ENCODE results near the gene USP32. TPM values are rescaled to one million over a fixed set of nuclear protein-coding genes. Genes with fewer than 3 reads are reported as not detected.

Gene USP32
- total RNA-seq, 1 donor, result 59.1 TPM

DNA sequence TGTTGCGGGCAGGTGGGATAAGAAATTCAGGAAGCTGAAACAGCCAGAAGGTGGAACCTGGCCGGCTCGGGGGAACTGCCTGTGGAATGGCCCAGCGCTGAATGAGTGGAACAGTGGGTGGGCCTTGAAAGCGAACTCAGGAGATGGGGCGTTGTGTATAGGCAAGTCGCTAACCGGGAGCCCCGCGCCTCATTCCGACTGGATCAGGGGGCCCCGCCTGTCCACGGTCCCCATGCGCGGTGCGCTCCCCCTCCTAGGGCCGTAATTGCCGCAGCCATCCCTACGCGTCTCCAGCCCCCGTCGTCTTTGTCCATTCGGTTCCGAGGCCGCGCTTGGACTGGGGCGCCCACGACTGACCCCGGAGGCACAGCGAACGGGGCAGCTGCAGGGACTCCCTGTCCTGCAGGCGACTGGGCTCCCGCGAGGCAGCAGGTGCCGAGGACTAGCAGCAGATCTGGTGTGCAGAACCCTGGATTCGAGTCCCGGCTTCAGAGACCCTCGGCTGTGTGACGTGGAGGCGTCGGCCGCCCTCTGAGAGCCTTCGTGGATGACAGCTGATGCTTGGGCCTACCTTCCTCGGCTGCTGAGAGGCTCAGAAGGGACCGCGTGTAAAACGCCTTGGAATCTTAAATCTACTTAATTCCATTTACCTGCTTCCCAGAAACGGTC is 253.0 kb downstream of the USP32 start:
- TF ChIP-seq, protein P1, sequence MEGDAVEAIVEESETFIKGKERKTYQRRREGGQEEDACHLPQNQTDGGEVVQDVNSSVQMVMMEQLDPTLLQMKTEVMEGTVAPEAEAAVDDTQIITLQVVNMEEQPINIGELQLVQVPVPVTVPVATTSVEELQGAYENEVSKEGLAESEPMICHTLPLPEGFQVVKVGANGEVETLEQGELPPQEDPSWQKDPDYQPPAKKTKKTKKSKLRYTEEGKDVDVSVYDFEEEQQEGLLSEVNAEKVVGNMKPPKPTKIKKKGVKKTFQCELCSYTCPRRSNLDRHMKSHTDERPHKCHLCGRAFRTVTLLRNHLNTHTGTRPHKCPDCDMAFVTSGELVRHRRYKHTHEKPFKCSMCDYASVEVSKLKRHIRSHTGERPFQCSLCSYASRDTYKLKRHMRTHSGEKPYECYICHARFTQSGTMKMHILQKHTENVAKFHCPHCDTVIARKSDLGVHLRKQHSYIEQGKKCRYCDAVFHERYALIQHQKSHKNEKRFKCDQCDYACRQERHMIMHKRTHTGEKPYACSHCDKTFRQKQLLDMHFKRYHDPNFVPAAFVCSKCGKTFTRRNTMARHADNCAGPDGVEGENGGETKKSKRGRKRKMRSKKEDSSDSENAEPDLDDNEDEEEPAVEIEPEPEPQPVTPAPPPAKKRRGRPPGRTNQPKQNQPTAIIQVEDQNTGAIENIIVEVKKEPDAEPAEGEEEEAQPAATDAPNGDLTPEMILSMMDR (IDR thresholded peaks at IDR 0.05; ENCODE audit: insufficient read depth, low read length), result no peak
- DNase-seq (ENCODE audit: low read depth), result no peak
- H3K4me3 ChIP-seq (ENCODE audit: low read depth, low read length), result no peak overlapping the region

DNA sequence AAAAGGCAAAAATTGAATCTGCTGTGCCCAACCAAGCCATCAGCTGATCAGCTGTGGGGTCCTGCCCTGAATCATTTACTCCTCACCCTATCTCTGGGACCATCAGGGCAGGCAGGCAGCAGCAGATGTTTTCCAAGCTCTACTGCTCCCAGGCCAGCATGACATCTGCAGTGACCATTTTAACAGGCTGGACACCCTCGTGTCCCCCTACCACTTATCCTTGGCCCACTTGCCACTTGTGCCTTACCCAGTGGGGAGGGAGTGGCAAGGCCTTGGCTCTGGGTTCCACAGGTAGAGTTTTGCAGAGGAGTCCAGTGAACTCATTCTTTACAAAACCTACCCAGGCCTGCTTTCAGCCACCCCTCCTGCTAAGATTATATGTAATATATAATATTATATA is 254.2 kb downstream of the USP32 start:
- TF ChIP-seq, protein P1 (IDR thresholded peaks at IDR 0.05; ENCODE audit: insufficient read depth, low read length), result no peak
- no peak overlapping the region for H3K4me3 ChIP-seq (ENCODE audit: low read depth, low read length)
- no peak for DNase-seq (ENCODE audit: low read depth)

DNA sequence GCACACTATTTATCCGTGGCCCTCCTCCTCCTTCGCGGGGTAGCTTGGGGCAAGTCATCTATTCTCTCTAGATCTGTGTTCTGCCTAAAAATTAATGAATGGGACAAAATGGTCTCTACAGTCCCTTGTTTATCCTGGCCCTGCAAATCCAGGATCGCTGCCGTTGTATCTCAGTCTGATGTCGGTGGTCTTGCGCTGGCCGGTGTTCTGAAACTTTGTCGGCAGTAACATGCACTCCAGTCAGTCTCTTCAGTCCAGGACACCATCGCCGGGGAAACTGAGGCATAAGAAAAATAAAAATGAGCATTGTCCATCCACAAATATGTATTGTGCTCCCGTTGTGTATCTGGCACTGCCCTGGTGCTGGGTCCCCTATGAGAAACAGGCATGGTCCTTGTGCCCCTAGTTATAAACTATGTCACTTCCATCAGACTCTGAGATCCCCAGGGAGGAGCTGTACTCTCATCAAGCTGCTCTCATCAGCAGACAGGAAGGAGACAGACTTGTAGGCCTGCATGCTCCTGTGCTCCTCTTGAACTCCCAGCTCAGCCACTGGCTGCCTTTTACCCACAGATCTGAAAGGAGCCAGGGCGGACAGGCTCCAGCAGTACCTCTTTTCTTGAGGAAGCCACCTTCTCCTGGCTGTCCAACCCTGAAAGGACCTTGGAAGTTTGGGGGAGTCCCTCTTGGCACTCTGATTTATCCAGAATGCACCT is 255.8 kb downstream of the USP32 start:
- DNase-seq (ENCODE audit: low read depth), result no peak
- TF ChIP-seq, protein P1 (IDR thresholded peaks at IDR 0.05; ENCODE audit: insufficient read depth, low read length), result no peak
- peak overlapping the region; percentile 90 for H3K4me3 ChIP-seq (ENCODE audit: low read depth, low read length)

DNA sequence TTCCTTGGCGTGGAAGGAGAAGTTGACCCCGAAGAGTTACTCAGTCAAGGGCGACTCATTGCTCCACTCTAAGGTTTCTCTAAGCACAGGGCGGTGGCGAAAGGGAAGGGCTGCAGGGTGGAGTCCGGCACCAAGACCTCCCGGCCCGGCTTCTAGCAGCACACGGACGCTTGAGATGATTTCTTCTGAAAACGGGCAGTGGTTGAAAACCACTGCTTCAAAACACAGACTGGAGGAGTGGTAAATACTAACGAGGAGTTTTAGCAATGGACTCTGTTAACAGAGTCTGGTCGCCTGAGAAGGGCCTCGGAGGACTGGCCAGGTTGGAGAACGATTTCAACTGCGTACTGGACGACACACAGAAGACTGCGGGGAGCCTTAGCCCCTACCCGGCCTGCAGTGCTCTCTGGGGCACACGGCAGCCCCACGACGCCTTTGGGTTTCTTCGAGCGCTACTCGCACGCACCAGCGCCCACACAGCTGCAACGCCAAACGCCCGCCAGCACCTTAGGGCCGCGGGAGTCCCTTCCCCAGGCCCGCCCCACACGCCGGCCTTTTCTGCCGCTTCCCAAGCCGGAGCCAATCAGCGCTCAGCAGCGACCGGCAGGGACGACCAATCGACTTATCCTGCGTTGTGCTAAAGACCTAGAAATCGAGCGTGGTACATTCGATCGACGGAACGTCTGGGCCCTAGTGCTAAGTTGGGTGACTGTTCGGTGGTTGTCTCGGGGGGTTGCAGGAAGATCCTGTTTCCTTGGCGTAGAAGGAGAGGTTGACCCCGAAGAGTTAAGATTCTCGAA is 256.6 kb downstream of the USP32 start:
- TF ChIP-seq, protein P1 (IDR thresholded peaks at IDR 0.05; ENCODE audit: insufficient read depth, low read length), result no peak
- peak; percentile 87 for DNase-seq (ENCODE audit: low read depth)
- peak overlapping the region; percentile 90 for H3K4me3 ChIP-seq (ENCODE audit: low read depth, low read length)

DNA sequence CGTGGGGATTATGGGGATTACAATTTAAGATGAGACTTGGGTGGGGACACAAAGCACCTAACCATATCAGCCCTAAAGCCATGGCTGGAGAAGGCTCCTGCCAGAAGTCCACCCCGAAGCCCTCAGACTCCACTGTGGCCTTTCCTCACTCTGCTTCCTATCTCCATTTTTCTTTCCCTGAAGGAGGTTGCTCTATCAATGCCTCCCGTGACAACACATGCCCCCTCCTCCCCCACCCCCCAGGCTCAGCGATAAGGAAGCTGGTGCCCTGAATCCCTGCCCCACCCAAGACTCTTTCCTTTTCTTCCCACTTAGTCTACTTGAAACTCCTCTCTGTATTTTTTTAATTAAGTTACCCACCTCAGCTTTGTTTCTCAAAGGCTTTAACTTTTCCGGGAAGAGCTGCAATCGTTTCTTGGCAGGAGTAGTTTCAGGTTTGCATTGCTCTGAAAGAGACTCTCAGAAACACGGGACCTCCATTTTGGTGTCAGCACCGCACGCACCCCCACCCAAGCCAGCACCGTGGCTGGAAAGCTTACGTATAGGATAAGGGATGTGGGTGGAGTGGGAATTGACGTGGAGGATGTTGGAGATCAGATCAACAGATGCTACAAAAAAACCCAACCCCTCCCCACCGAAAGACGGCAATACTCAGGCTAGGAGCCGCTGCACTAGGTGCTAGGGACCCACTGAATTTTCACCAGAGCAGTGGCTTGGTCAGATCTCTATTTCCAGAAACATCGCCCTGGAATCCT is 257.4 kb downstream of the USP32 start:
- peak overlapping the region; percentile 90 for H3K4me3 ChIP-seq (ENCODE audit: low read depth, low read length)
- DNase-seq (ENCODE audit: low read depth), result peak; percentile 59
- TF ChIP-seq, protein P1 (IDR thresholded peaks at IDR 0.05; ENCODE audit: insufficient read depth, low read length), result no peak

DNA sequence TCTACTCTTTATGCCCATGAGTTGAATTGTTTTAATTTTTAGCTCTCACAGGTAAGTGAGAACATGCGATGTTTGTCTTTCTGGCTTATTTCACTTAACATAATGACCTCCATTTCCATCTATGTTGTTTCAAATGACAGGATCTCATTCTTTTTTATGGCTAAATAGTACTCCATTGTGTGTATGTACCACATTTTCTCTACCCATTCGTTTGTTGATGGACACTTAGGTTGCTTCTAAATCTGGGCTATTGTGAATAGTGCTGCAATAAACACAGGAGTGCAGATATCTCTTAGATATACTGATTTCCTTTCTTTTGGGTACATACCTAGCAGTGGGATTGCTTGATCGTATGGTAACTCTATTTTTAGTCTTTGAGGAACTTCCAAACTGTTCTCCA is 261.5 kb downstream of the USP32 start:
- DNase-seq (ENCODE audit: low read depth), result no peak
- H3K4me3 ChIP-seq (ENCODE audit: low read depth, low read length), result no peak overlapping the region
- TF ChIP-seq, protein P1 (IDR thresholded peaks at IDR 0.05; ENCODE audit: insufficient read depth, low read length), result no peak
